GM19099 (cell line): ENCODE results near the gene CYP4A22.

Experiments used
- POLR2A ChIP-seq: IDR thresholded peaks from 3 replicates; pipeline ENCODE4 v1.6.1; 2011; ENCODE audit warnings: low read depth; ENCODE audit not compliant: insufficient read length; ENCODE audit errors: extremely low read depth

Gene CYP4A22

DNA sequence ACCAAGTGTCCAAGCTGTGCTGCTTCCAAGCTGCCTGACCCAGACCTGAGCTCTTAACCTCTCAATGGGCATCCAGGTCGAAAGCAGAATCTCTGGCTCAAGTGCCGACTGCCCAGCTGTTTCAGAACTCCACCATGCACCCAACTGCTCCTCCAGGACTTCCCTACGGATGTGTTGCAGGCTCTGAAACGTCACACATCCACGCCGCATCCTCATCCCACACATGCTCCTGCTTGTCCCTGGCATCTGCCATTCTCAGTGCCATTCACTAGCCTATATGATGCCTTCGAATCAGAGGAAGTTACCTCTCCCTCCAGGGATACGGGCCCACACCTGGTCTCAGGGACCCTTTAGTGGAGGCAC is 41.4 kb downstream of the CYP4A22 start:
- no peak for TF ChIP-seq POLR2A

DNA sequence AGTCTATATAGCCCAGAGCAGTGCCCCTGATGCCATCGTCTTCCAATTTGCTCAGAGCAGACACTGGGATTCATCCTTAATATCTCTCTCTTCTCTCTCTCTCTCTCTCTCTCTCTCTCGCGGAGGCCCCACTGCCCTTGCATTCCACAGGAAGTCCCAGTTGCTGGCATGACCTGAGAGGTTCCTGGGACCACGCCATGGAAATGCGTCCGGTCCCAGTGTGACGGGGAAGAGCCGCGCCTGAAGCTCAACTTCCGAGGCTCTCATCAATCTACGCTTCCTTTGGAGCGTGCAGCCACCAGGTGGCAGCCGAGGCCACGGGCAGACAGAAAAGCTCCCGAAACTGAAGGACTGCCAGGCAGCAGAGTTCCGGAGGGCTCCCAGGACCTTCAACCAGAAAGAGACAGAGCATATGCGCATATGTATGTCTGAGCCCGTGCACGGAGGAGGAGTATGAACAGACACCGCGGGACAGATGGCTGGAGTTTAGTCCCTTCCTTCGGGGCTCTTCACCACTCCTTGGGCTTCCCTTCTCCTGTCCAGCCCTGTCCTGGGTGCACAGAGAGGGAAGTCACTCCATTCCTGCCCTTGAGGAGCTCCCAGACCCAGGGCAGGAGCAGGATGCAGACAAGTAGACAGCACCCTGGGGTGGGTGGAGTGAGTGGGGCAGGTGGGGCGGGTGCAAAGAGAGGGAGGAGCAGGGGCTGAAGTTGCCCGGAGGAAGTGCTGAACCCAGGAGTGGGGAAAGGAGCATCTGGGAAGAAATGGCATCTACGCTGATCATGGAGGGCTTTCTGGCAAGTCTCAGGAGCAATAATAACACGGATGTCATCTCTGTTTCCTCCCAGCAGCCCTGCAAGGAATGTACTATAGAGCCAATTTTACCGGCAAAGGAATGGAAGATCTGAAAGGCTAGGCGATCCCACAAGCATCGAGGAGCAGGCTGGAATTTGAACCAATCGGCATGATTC is 42.1 kb downstream of the CYP4A22 start:
- no peak for TF ChIP-seq POLR2A

DNA sequence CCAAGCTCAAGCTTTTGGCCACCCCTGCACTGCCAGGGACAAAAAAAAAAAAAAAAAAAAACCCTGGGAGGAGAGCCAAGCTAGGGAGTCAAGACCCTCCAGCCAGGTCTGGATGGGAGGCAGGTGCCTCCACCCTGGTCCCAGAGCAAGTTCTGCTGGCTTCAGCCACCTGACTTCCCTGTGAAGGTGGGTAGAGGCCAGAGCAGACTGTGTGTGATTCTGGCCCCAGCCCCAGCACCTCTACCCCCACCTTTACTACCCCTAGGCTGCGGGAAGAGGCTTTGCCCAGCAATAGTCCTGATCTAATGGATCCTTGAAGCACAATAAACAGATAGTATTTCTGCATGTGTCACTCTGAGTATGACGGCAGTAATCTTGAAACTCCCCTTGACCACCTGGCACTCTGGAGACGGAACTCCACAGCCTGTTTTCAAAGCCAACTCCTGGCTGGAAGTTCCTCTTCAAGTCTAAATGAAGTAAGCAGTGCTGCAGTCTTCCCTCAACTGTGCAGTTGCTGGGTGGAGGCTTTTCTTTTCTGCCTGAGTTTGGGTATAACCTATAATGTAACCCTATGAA is 42.8 kb downstream of the CYP4A22 start:
- no peak for TF ChIP-seq POLR2A

DNA sequence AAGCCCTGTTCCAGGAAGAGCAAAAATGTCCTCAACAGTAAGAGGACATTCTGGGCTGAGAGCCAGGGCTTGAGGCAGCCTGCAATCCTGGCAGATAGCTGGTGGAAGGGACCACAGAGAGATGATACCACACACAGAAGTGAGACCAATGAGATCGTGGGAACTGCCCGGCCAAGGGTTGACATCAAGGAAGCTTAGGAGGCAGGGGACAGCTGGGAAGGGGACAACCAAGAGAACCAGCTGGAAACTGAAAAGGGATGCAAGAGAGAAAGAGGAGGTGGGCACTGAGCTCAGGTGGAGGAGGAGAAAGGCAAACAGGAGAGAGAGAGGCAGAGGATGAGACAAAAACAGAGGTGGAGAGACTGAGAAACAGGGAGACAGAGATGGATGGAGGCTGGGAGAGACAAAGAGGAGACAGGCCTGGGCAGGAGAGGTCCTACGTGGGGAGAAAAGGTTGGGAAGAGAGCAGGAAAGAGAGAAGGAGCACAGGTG is 43.4 kb downstream of the CYP4A22 start:
- TF ChIP-seq POLR2A, result no peak

DNA sequence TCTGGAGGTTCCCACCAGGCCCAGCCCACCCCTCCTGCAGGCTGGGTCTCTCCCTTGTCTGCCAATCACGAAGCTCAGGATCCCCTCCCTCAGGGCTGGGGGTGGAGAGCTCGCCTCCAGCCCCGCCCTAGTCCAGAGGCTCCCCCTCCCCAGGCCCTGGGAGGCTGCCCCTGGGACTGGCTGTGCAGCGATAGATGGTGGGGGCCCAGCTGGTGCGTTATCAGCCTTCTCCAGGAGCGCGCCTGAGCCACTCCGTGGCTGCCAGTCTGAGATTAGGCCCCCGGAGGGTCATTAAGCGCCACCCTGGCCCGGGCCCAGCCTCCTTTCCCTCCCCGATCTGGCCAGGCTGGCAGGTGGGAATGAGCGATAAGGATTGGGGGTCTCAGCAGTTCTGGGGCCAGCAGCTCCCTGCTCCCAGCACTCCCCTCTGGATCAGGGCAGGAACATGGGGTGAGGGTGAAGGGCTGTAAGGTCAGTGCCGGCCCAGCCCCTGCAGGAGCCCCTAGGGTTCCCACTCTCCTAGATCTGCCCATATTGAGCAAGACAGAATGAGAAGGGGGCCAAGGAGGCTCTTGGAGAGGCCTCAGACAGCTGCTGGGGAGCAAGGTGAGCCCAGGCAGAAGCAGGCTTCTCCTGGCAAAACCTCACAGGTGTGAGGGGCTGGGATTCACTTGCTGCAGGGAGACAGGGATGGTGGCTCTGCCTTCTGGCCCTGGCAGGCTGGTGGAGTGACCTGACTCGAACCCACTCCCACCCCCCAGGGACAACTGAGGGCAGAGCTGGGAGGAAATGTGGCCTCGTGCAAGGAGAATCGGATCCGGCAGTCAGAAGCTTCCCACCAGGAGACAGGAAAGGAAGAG is 44.1 kb downstream of the CYP4A22 start:
- TF ChIP-seq POLR2A, result no peak

DNA sequence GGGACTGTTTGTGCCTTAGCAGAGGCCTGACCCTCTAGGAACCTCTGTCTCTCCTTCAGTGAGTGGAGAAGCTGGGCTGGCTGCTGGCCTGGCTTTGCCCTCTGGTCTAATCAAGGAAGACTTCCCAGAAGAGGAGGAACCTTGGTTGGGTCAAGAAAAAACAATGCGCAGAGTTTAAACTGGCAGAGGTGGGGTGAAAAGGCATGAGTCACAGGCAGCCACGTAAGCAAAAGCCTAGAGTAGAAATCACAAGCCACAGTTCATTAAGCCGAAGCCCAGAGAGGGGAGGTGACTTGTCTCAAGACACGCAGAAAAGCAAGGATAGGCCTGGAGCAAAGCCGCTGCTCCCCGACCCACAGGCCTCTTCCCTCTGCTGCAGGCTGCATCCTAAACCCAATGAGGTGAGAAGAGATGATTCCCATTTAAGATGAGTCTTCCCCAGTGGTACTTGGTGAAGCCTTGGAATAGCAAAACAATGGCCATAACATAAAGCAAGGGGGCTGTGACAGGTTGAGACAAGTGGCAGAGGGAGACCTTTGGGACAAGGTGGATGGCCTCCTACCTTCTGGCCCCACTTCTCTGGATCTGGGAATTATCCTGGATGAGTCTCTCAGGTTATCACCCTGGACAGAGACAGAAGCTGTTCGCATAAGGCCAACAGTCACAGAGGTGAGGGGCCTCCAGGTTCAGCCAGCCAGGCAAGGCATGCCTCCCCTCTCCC is 44.9 kb downstream of the CYP4A22 start:
- TF ChIP-seq POLR2A, result no peak

DNA sequence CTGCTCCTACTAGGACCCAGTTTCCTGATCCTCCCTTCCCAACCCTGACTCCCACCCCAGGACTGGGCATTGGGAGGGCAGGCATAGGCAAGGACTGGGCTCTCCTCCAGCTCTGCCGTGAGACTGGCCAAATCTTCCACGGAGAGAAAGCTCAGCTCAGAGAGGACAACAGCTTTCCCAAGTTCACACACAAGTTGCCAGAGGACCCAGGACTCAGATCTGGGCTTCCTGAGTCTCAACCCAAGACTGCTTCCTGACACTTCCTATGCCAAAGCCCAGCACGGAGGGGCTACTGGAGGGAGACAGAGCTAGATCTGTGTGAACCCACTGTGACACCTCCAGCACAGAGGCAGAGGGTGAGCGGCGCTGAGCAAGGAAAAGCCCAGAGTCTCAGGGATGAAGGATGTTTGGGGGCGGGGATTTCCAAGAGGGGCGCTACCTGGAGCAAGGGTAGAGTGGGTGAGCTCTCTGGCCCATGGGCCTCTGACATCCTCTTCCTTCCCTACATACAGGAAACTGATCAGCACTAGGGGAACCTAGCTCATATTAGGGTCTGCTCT is 45.5 kb downstream of the CYP4A22 start:
- TF ChIP-seq POLR2A, result no peak

DNA sequence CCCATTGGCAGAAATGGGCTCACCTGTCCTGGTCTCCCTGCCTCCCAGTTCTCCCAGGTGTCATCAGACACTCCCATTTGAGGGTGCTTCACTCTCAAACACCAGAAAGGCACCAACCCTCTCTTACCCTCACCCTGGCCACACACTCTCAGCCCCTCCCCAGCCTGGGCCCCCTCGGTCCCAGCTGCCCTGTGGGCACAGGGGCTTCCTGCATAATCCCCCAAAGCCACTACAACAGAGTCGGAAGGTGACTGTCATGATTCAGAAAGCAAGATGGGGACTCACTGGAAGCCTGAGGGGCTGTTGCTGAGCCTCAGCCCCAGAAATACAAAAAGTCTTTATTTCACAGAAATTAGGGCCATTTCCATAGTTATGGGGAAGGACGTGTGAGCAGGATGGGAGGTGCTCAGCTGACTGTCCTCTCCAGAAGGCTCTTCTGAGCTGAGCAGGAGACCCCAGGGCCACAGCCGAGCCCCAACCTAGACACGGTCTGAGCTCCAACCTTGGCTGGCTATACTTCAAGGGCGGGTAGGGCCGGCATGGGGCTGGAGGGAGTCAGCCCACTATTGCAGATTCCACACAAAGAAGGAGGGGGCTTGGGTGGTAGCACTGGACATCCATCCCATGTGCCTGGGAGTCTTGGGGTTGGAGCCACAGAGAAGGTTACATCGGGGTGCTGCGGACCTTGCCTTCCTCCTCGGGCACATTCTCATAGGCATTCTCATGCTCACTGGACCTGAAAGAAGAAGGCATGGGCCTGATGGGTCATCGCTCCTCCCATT is 46.3 kb downstream of the CYP4A22 start:
- TF ChIP-seq POLR2A, result no peak

DNA sequence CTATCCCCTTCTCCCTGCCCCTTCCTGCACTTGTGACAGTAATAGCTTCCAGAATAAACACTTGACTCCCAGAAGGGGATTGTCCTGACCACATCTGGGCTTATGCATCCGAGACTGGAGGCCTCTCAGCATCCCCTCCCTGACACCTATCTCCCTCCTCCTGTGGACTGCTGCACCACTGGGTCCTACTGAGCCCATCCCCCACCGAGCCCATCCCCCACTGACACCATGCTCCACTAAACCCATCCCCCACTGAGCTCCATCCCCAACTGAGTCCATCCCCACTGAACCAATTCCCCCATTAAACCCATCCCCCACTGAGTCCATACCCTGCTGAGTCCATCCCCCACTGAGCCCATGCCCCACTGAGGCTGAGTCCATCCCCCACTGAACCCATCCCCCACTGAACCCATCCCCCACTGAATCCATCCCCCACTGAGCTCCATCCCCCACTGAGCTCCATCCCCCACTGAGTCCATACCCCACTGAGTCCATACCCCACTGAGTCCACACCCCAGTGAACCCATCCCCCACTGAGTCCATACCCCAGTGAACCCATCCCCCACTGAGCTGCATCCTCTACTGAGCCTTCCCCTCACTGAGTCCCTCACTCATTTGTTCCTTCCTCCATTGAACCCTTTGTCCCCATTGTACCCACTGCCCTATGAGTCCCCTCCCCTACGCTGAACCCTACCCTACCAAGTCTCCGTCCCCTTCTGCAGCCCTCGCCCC is 47.0 kb downstream of the CYP4A22 start:
- TF ChIP-seq POLR2A, result no peak

DNA sequence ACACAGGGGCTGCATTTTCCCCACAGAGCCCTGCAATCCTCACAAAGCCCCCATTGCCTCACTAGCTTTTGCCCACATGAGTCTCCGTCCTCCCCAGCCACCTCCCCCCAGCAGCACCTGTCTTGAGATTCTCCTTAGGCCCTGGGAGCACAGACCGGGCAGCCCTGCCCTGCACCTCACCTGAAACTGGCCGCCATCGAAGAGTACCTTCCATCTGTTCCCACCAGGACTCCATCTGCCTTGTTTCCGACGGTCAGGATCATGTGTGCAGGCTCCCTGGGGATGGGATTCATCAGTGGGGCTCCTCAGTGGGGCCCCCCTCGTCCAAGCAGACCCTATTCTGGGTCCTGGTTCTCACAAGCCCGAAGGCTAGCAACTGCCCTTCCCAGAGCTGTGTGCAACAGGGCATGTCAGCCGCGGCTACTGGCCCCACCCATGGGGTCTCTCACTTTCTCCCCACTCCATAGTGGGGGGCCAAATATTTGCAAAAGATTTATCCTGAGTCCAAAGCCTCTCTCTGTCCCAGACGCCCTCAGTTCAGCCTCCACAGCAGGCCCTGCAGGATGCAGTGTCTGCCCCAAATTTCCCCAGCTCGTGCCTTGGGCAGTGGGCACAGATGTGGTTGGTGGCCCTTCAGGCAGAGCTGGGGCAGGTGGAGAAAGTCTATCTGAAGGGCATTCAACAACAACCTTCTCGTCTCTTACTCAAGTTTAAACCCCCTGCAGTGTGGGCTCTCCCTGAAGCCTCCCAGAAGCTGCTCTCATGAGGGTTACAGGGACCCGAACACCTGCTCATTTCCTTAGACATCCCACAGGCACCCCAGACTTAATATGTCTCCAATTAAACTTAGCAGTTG is 47.8 kb downstream of the CYP4A22 start:
- TF ChIP-seq POLR2A, result no peak

DNA sequence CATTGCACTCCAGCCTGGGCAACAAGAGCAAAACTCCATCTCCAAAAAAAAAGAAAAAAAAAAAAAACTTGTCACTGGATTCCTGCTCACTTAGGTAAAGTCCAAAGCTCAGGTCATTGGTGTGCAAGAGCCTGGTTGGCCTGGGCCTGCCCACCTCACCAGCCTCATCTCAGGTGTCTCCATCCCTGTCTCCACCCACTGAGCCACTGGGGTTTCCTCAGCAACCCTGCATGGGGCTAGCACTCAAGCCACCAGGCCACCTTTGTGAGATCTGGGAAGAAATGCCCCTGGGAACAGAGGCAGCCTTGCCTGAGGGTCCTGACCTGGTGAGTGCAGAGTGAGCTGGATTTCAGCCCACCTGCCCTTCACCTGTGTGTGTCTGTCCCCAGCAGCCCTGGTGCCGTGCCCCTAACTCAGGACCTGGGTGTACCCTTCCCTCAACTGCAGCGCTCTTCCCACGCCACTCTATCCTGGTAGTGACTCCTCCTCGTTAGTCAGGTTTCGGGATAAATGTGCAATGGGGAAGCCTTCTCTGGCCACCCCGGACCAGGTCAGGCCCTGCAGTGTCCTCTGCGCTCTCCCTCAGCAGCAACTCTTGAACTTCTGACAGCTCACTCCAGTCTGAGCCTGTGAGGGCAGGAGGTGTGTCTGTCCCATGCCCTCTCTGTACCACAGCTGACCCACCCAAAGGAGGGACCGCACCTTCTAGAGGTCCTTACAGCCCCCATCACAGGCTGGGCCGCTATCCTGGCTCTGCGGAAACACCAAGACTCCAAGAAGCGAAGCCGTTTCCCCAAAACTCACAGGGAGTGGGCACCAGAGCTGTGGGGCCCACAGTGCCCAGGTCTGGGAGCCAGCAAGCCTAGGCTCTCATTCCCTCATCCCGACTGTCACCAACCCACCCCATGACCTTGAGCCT is 49.3 kb downstream of the CYP4A22 start:
- no peak for TF ChIP-seq POLR2A
